Gastroesophageal sphincter (tissue), 3 donors: ENCODE results near the gene NFATC2.

Experiments used
- EP300 ChIP-seq: sonication (generic); formaldehyde crosslinking; IDR thresholded peaks from one replicate; pipeline ENCODE4 v1.6.1; 2017; ENCODE audit warnings: antibody characterized with exemption, mild to moderate bottlenecking
- POLR2A ChIP-seq, 2 donors: fragments of 450-650 bp; IDR thresholded peaks; one replicate each; pipeline ENCODE4 v1.6.1; 2017; ENCODE audit warnings: antibody characterized with exemption in 2 of 2, mild to moderate bottlenecking in 2 of 2, moderate library complexity in 1 of 2
- POLR2AphosphoS5 ChIP-seq: sonication (generic); formaldehyde crosslinking; IDR thresholded peaks from one replicate; pipeline ENCODE4 v1.6.1; 2017; ENCODE audit warnings: antibody characterized with exemption
- TF ChIP-seq, protein P1 (sequence below), 4 experiments: fragments of 200-600 bp in 2 of 4; fragments of 450-650 bp in 2 of 4; sonication (generic) in 1 of 4; IDR thresholded peaks; one replicate each; pipeline ENCODE4 v1.5.1; 2017 to 2019; ENCODE audit warnings: antibody characterized with exemption in 4 of 4, mild to moderate bottlenecking in 2 of 4, moderate library complexity in 2 of 4

GRCh38 chr20:51439160-51439689 lies 103.3 kb downstream of the NFATC2 start:
- TF ChIP-seq, protein P1, sequence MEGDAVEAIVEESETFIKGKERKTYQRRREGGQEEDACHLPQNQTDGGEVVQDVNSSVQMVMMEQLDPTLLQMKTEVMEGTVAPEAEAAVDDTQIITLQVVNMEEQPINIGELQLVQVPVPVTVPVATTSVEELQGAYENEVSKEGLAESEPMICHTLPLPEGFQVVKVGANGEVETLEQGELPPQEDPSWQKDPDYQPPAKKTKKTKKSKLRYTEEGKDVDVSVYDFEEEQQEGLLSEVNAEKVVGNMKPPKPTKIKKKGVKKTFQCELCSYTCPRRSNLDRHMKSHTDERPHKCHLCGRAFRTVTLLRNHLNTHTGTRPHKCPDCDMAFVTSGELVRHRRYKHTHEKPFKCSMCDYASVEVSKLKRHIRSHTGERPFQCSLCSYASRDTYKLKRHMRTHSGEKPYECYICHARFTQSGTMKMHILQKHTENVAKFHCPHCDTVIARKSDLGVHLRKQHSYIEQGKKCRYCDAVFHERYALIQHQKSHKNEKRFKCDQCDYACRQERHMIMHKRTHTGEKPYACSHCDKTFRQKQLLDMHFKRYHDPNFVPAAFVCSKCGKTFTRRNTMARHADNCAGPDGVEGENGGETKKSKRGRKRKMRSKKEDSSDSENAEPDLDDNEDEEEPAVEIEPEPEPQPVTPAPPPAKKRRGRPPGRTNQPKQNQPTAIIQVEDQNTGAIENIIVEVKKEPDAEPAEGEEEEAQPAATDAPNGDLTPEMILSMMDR (IDR thresholded peaks at IDR 0.05) = no peak
- TF ChIP-seq POLR2AphosphoS5 = no peak
- no peak for TF ChIP-seq EP300
- TF ChIP-seq POLR2A (IDR thresholded peaks at IDR 0.05) = no peak
